GM21526 (cell line): ENCODE data around the gene MAP6D1.
"Not testable (repeated sequence)": the region's sequence is repeated elsewhere in the genome, so short reads cannot be mapped to it uniquely, and the experiment has no call there.

Experiments used
- ATAC-seq: cut with Tn5 transposase; IDR thresholded peaks from one replicate; pipeline ENCODE4 v1.9.1; 2021; ENCODE audit warnings: moderate library complexity; ENCODE audit not compliant: unreplicated experiment, low FRiP score

The MAP6D1 gene

GRCh38 chr3:183801601-183802000 lies 23.8 kb downstream of the MAP6D1 start:
- ATAC-seq = no peak

DNA sequence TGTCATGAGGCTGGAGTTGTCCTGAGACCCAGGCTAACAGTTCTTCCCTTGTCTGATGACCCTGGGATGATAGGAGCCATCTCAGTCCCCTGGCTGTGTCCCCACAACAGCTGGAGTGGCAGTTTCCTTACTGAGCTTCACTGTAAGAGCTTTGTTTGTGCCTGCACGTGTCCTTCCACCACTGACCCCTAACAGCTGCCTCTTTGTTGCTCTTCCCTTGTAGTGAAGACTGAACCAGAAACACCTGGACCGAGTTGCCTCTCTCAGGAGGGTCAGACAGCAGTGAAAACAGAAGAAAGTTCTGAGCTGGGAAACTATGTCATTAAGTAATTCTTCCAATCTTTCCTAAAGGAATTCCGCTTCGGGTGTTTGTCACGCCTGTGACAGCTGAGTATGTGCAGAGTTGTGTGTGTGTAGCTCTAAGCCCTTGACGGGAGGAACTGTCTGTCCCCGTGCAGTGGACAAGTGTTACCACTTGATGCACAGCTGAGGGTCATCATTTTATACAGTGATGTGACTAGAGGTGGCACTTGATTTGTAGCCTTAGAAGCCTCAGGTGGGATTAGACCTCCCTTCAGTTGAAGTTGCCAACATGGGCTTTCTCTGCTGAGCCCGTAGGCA lies 25.0 kb downstream of the MAP6D1 start:
- no peak for ATAC-seq

DNA sequence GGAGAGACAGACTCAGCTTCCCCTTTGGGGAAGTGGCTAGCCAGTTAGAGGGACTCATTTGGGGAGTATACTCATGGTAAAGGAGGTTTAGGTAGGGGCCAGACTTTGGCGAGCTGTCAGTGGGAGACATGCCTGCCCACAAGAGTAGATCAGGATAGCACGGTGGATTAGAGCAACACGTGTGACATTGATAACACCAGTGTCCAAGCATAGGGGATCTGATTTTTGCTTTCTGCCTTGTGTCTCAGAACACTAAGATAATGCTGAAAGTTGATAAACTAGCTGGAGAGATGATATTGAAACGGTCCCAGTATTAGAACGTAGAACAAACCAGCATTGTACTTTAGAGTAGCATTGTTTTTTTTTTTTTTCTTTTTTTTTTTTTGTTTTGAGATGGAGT lies 25.9 kb downstream of the MAP6D1 start:
- no peak for ATAC-seq

DNA sequence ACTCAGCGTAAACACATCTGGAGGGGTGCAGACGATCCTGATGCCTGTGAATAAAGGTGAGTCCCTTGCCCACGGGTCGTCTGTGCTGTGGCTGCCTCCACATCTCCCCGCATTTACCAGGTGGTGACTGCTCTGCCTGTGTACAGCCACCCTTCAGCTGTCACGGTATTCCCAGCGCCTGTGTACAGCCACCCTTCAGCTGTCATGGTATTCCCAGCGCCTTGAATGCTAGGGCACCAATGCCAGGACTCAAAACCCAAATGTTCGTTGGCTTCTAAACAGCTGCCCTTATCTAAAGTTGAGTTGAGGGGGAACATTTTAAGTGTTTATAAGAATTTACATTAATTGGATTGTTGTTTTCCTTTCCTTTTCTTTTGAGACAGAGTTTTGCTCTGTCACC lies 27.4 kb downstream of the MAP6D1 start:
- ATAC-seq = no peak

- no peak for ATAC-seq
Measured at GRCh38 chr3:183796372-183796771, 29.0 kb downstream of the MAP6D1 start.

GRCh38 chr3:183794452-183794851 lies 30.9 kb downstream of the MAP6D1 start:
- no peak for ATAC-seq

GRCh38 chr3:183792976-183793375 lies 32.4 kb downstream of the MAP6D1 start:
- no peak for ATAC-seq

DNA sequence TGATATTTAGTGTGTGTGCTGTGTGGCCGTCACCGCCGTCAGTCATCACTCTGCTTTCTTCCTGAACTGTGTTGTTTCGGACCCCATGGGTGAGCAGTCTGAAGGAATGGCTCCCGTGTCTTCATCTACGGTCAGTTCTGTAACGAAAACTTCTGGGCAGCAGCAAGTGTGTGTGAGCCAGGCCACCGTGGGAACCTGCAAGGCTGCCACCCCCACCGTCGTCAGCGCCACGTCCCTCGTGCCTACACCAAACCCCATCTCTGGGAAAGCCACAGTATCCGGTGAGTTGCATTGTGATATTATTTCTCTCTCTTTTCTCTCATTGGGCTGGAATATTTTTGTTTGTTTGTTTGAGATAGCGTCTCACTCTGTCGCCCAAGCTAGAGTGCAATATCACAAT lies 34.7 kb downstream of the MAP6D1 start:
- no peak for ATAC-seq

DNA sequence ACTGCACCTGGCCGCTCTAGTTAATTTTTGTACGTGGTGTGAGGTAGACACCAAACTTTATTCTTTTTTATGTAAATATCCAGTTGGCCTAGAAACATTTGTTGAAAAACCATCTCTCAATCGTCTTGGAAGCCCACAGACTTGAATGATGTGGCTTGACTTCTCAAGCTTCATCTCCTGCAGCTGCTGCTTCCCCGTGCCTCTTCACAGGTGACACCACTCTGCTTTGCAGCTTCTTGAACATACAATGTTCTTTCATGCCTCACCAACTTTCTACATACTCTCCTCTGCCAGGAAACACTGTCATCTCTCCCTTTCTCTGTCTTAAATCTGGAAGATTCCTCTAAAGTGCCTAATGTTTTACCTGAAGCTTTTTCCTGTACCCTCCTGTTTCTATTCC lies 35.6 kb downstream of the MAP6D1 start:
- ATAC-seq = no peak

DNA sequence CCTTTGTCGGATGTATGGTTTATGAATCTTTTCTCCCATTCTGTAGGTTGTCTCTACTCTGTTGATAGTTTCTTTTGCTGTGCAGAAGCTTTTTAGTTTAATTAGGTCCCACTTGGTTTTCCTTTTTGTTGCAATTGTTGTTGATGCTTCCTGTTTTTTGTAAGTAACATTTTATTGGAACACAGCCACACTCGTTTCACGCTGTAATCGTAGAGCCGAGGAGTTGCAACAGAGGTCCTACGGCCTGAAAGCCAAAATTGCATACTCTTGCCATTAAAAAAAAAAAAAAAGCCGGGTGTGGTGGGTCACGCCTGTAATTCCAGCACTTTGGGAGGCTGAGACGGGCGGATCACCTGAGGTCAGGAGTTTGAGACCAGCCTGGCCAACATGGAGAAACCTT lies 40.9 kb downstream of the MAP6D1 start:
- not testable (repeated sequence) for ATAC-seq

GRCh38 chr3:183782576-183783276 lies 42.7 kb downstream of the MAP6D1 start:
- ATAC-seq = no peak

DNA sequence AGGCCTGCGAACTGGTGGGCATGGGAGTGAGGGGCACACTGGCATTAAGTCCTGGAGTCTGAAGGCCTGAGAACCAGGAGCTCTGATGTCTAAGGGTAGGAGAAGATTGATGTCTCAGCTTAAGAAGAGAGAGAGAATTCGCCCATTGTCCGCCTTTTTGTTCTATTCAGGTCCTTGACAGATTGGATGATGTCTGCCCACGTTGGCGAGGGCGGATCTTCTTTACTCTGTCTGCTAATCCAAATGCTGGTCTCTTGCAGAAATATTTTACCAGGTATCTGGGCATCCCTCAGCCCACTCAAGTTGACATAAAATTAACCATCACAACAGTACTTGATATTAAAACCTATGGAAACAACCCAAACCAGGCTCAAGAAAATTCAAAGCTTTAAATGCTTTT lies 44.1 kb downstream of the MAP6D1 start:
- ATAC-seq = no peak

GRCh38 chr3:183779896-183780465 lies 45.4 kb downstream of the MAP6D1 start:
- ATAC-seq = no peak

GRCh38 chr3:183777016-183777618 lies 48.3 kb downstream of the MAP6D1 start:
- ATAC-seq = no peak

GRCh38 chr3:183776451-183776850 lies 48.9 kb downstream of the MAP6D1 start:
- ATAC-seq = not testable (repeated sequence)

- no peak for ATAC-seq
Measured at GRCh38 chr3:183775781-183776180, 49.6 kb downstream of the MAP6D1 start.

DNA sequence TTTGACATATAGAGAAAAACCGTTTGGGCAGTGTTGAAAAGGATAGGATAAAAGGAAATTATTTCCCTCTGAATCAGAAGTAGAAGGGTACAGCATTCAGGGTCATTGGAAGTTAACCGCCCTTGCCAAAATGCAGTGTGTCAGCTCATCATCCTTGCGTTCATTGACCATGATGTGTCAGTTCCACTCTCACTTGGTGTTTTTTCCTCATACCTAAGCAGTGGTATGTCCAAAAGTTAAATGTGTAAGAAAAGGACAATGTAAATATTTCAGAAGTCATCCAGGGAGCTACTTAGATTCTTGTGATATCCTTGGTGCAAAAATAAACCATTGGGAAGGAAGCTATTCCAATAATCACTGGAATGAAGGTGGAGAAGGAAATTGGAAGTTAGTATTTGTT lies 50.7 kb downstream of the MAP6D1 start:
- ATAC-seq = no peak

- ATAC-seq = no peak
Measured at GRCh38 chr3:183769453-183769852, 55.9 kb downstream of the MAP6D1 start.

- no peak for ATAC-seq
Measured at GRCh38 chr3:183768114-183768513, 57.3 kb downstream of the MAP6D1 start.

- ATAC-seq = no peak
Measured at GRCh38 chr3:183766745-183767606, 58.4 kb downstream of the MAP6D1 start.

- ATAC-seq = no peak
Measured at GRCh38 chr3:183766107-183766506, 59.3 kb downstream of the MAP6D1 start.
